Hepatocyte (in vitro differentiated cells): ENCODE measurements around the gene DDX20.

Experiments used
- CTCF ChIP-seq: fragments of 200-600 bp; sonication (generic); IDR thresholded peaks from 2 replicates; pipeline ENCODE4 v1.5.1; 2016; ENCODE audit warnings: antibody characterized with exemption, mild to moderate bottlenecking; ENCODE audit not compliant: poor library complexity
- EZH2 ChIP-seq: fragments of 200-600 bp; sonication (generic); IDR thresholded peaks from 2 replicates; pipeline ENCODE4 v1.6.1; 2016; ENCODE audit warnings: antibody characterized with exemption, mild to moderate bottlenecking, borderline replicate concordance
- EZH2phosphoT487 ChIP-seq: fragments of 200-600 bp; sonication (generic); IDR thresholded peaks from one replicate; pipeline ENCODE4 v1.6.1; 2018; ENCODE audit warnings: antibody characterized with exemption, mild to moderate bottlenecking, low read depth, moderate library complexity; ENCODE audit not compliant: unreplicated experiment, severe bottlenecking

- TF ChIP-seq CTCF = no peak
- TF ChIP-seq EZH2phosphoT487 = no peak
- no peak for TF ChIP-seq EZH2
Measured at GRCh38 chr1:111756124-111756513, 418 bp downstream of the DDX20 start.
